K562 (cell line): ENCODE results near the gene PMVK. TPM values are rescaled to one million over a fixed set of nuclear protein-coding genes. Genes with fewer than 3 reads are reported as not detected.

ENCODE experiments used
- ATAC-seq: fragments of 200-7000 bp; cut with Tn5 transposase; 3 replicates; pipeline ENCODE4 v1.9.1; 2020; ENCODE audit warnings: moderate library complexity
- BruUV-seq: library from RNA; stranded (reverse); fragments of 400-500 nt; replicated peaks from 2 replicates; lab custom pipeline; 2021; lab: Mats Ljungman, UMichigan
- CTCF ChIA-PET: fragments of 300-600 bp; formaldehyde crosslinking; extraction: SDS; loops from one replicate; lab custom pipeline; 2021; ENCODE audit warnings: low intra/inter-chr PET ratio; lab: Yijun Ruan, JAX
- POLR2A ChIA-PET: fragments of 300-600, 350-650 bp; sonication (Branson Sonifier 250); formaldehyde crosslinking; extraction: SDS; loops from one replicate; lab custom pipeline; 2021; ENCODE audit warnings: antibody characterized with exemption, inconsistent platforms; lab: Yijun Ruan, JAX
- DNase-seq, 4 experiments: peaks; one replicate each; pipeline versions ENCODE4 v3.0.0 to v3.0.0-alpha.2; 2011 to 2018; ENCODE audit warnings: low spot score in 3 of 4, mixed read lengths in 3 of 4; ENCODE audit errors: extremely low read depth in 1 of 4
- FAIRE-seq: peaks from 2 replicates; lab custom pipeline; 2011; peaks lifted over from hg19 to GRCh38; lab: Jason Lieb, UNC
- H2AFZ ChIP-seq: 2 replicates; pipeline ENCODE4 v1.6.0; 2011; ENCODE audit warnings: low read depth, low read length, control low read depth, inconsistent platforms
- H3K27ac ChIP-seq: fragments of 200-600 bp; 3 replicates; pipeline ENCODE4 v1.8.0; 2011; ENCODE audit warnings: low read depth, mild to moderate bottlenecking, control low read depth, inconsistent platforms, low read length, moderate library complexity, mixed read lengths; ENCODE audit errors: extremely low read depth
- H3K27me3 ChIP-seq, 2 experiments: fragments of 300-600 bp in 1 of 2; 2 replicates in 1 of 2; 3 replicates in 1 of 2; pipeline versions ENCODE4 v1.6.0 to v1.8.0; 2011; ENCODE audit warnings: inconsistent platforms in 2 of 2, low read length in 2 of 2, mild to moderate bottlenecking in 1 of 2, mixed read lengths in 1 of 2, moderate library complexity in 1 of 2; ENCODE audit not compliant: control insufficient read depth in 2 of 2, insufficient read depth in 2 of 2
- H3K36me3 ChIP-seq: fragments of 300-600 bp; 3 replicates; pipeline ENCODE4 v1.8.0; 2011; ENCODE audit warnings: mild to moderate bottlenecking, low read length, inconsistent platforms; ENCODE audit not compliant: control insufficient read depth, insufficient read depth
- H3K4me1 ChIP-seq, 2 experiments: fragments of 200-600 bp in 1 of 2; replicated peaks in 1 of 2; 2 replicates in 1 of 2; 3 replicates in 1 of 2; pipeline versions ENCODE4 v1.5.1 to v1.8.0; 2011; ENCODE audit warnings: inconsistent platforms in 2 of 2, low read length in 2 of 2, mild to moderate bottlenecking in 1 of 2, mixed read lengths in 1 of 2, moderate library complexity in 1 of 2; ENCODE audit not compliant: control insufficient read depth in 2 of 2, insufficient read depth in 2 of 2
- H3K4me2 ChIP-seq: 2 replicates; pipeline ENCODE4 v1.6.1; 2011; ENCODE audit warnings: low read length, control low read depth, inconsistent platforms, mixed read lengths; ENCODE audit not compliant: insufficient read depth
- H3K4me3 ChIP-seq: fragments of 200-600 bp; sonication (generic), shearing (Covaris generic); 2 replicates; pipeline ENCODE4 v1.5.1; 2016; ENCODE audit warnings: control low read depth, inconsistent platforms
- H3K79me2 ChIP-seq: fragments of 200-600 bp; 3 replicates; pipeline ENCODE4 v1.8.0; 2011; ENCODE audit warnings: low read length, inconsistent platforms; ENCODE audit not compliant: control insufficient read depth, insufficient read depth
- H3K9ac ChIP-seq, 2 experiments: 2 replicates each; pipeline versions ENCODE4 v1.6.0 to v1.6.1; 2011; ENCODE audit warnings: low read depth in 2 of 2, low read length in 2 of 2, control low read depth in 1 of 2, inconsistent platforms in 1 of 2, mild to moderate bottlenecking in 1 of 2, mixed read lengths in 1 of 2; ENCODE audit not compliant: insufficient read depth in 1 of 2
- H3K9me1 ChIP-seq: one replicate; pipeline ENCODE4 v1.6.0; 2011; ENCODE audit warnings: inconsistent platforms, mild to moderate bottlenecking, low read length, moderate library complexity; ENCODE audit not compliant: control insufficient read depth, insufficient read depth
- H3K9me3 ChIP-seq: replicated peaks from 2 replicates; pipeline ENCODE4 v1.5.1; 2011; ENCODE audit warnings: low read depth, low read length, inconsistent platforms; ENCODE audit not compliant: control insufficient read depth, insufficient read depth
- H4K20me1 ChIP-seq: replicated peaks from 2 replicates; pipeline ENCODE4 v1.6.1; 2011; ENCODE audit warnings: low read length, inconsistent platforms, mixed read lengths; ENCODE audit not compliant: control insufficient read depth, insufficient read depth
- C11orf30 ChIP-seq: fragments of 450-650 bp; IDR thresholded peaks from 2 replicates; pipeline ENCODE4 v1.6.1; 2016; ENCODE audit warnings: low read depth, mild to moderate bottlenecking
- CBFA2T2 ChIP-seq: fragments of 450-650 bp; conservative IDR thresholded peaks from 2 replicates; pipeline ENCODE4 v1.6.1; 2017; ENCODE audit warnings: mild to moderate bottlenecking
- E2F8 ChIP-seq: fragments of 450-650 bp; IDR thresholded peaks from 2 replicates; pipeline ENCODE4 v1.7.1; 2018; ENCODE audit warnings: mild to moderate bottlenecking, low read depth; ENCODE audit not compliant: partially characterized antibody
- FOXJ2 ChIP-seq: fragments of 200-800 bp; sonication (Bioruptor generic); IDR thresholded peaks from 2 replicates; pipeline ENCODE4 v1.6.1; 2016; ENCODE audit warnings: missing genetic modification characterization, missing compliant biosample characterization
- HINFP ChIP-seq: fragments of 450-650 bp; conservative IDR thresholded peaks from 2 replicates; pipeline ENCODE4 v1.6.1; 2016; ENCODE audit warnings: missing genetic modification characterization, low read depth, mild to moderate bottlenecking, control low read depth, missing compliant biosample characterization
- LARP7 ChIP-seq: fragments of 450-650 bp; IDR thresholded peaks from 2 replicates; pipeline ENCODE4 v1.6.1; 2016
- PHF20 ChIP-seq: fragments of 450-650 bp; IDR thresholded peaks from 2 replicates; pipeline ENCODE4 v1.6.1; 2018; ENCODE audit not compliant: partially characterized antibody
- RB1 ChIP-seq: fragments of 450-650 bp; IDR thresholded peaks from 2 replicates; pipeline ENCODE4 v1.6.1; 2017; ENCODE audit warnings: low read depth, mild to moderate bottlenecking
- SMC3 ChIP-seq: conservative IDR thresholded peaks from 2 replicates; pipeline ENCODE4 v1.6.1; 2011; ENCODE audit warnings: low read depth, low read length, improper control_type of control experiment; ENCODE audit not compliant: insufficient read depth
- XRCC3 ChIP-seq: fragments of 450-650 bp; IDR thresholded peaks from 2 replicates; pipeline ENCODE4 v1.6.1; 2017; ENCODE audit warnings: mild to moderate bottlenecking, moderate library complexity
- ZNF140 ChIP-seq: fragments of 250-450 bp; sonication (Bioruptor Pico); IDR thresholded peaks from 2 replicates; pipeline ENCODE4 v1.8.0; 2021; ENCODE audit warnings: moderate library complexity, mild to moderate bottlenecking, inconsistent platforms
- ZNF431 ChIP-seq: sonication (generic); formaldehyde crosslinking; IDR thresholded peaks from 2 replicates; pipeline ENCODE4 v1.8.0; 2022; ENCODE audit warnings: mild to moderate bottlenecking, missing genetic modification reagents
- WGBS: fragments of 100-300 bp; shearing (Covaris generic); methylation state at CpG from one replicate; pipeline ENCODE4 v1.1.6; 2016; ENCODE audit warnings: low coverage, mixed read lengths; ENCODE audit not compliant: insufficient coverage; ENCODE audit errors: missing lambda C conversion rate; 5-methylcytosine and 5-hydroxymethylcytosine counted together
- in situ Hi-C: fragments of 300-500 bp; cut with MboI; formaldehyde crosslinking; loops from 4 replicates; pipeline ENCODE4 v1.15.0; 2018; ENCODE audit warnings: inconsistent platforms, mixed read lengths
- intact Hi-C: fragments of 100-400 bp; cut with micrococcal nuclease; formaldehyde crosslinking; loops from 2 replicates; pipeline ENCODE4 v1.14.2; 2022
- polyA plus RNA-seq, 8 experiments: library from polyadenylated mRNA; depleted of rRNA in 4 of 8; stranded (reverse) in 5 of 8; unstranded in 3 of 8; fragments of >200 nt; fragmentation: Nextera tagmentation in 2 of 8; fragmentation: Illumina TruSeq in 1 of 8; extraction: Ambion mirVana in 2 of 8; extraction: Trizol in 1 of 8; gene quantifications; 2 replicates each; pipeline versions ENCODE4 v1.2.1 to v1.2.3, GENCODE V29; 2011 to 2014; ENCODE audit warnings: inconsistent platforms in 1 of 8, missing spikeins in 1 of 8
- total RNA-seq, 7 experiments: library from RNA; depleted of rRNA in 6 of 7; stranded (reverse); fragments of >200 nt in 6 of 7; fragmentation: Illumina TruSeq in 2 of 7; extraction: Trizol in 2 of 7; gene quantifications; 2 replicates each; pipeline versions ENCODE4 v1.2.1 to v1.2.3, GENCODE V29; 2011 to 2021; ENCODE audit warnings: low replicate concordance in 1 of 7
- TF ChIP-seq, protein P1 (sequence below): fragments of 450-650 bp; formaldehyde crosslinking; IDR thresholded peaks from 2 replicates; pipeline ENCODE4 v1.4.0; 2020; ENCODE audit warnings: mild to moderate bottlenecking, moderate library complexity
- TF ChIP-seq, protein P2 (sequence below): fragments of 200-400 bp; formaldehyde crosslinking; IDR thresholded peaks from 2 replicates; pipeline ENCODE4 v1.6.1; 2017; ENCODE audit warnings: mild to moderate bottlenecking, low read depth, low read length, moderate library complexity

Gene PMVK
- total and polyA plus RNA-seq, 9 of the 15 experiments (the other 6 are each of a cell fraction or from before 2014, with no cell fraction given) = 1.1 to 15.3 (median 6.3) TPM

DNA sequence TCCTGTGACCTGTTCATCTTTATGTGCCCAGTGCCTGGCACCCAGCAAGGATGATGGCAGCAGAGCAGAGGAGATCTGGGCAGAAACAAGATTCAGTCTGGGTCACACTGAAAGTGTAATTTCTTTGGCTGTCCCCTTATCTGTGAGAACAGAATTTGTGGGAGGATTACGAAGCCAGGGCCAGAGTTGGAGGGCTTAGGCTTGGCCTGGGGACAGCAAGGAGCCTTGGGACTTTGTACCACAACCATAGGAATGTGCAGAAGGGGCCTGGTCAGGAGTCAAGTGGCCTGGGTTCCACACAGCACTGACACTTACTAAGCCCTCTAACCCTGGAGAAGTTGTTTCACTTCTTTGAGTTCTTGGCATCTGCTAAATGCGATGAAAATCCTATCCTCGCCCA, 12.8 kb downstream of the PMVK start (continued):
- TF ChIP-seq, protein P1, sequence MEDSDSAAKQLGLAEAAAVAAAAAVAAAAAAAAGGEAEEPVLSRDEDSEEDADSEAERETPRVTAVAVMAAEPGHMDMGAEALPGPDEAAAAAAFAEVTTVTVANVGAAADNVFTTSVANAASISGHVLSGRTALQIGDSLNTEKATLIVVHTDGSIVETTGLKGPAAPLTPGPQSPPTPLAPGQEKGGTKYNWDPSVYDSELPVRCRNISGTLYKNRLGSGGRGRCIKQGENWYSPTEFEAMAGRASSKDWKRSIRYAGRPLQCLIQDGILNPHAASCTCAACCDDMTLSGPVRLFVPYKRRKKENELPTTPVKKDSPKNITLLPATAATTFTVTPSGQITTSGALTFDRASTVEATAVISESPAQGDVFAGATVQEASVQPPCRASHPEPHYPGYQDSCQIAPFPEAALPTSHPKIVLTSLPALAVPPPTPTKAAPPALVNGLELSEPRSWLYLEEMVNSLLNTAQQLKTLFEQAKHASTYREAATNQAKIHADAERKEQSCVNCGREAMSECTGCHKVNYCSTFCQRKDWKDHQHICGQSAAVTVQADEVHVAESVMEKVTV (CRISPR knock-in tag) = no peak
- TF ChIP-seq ZNF140 (no peak), C11orf30 (no peak), SMC3 (no peak), LARP7 (no peak), CBFA2T2 (0 out of 2 replicates have a peak, but pooled peaks have one; percentile 15), RB1 (no peak), XRCC3 (no peak)

DNA sequence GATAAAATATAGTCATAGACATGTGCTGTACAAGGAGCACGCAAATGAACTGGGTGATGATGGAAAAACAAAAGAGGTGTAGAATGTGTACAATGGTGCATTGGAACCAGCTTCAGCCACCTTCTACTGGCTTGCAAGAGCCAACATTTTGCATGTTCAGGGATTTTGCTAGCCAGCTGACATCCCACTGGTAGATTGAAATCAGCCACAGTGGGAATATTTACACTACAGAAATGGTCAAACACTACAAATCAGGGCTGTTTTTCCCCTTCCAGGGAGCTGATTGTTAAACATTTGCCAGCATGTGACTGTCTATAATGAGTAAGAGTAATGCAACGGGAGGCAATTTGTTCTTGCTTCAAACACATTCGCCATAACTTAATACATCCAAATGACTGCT, 23.2 kb downstream of the PMVK start:
- WGBS = 14% methylated on average over 3 of the region's 3 CpGs
- no TSS peak for BruUV-seq
- Histone ChIP-seq H3K9me1 (no peaks in the 10 kb centered on the region), H4K20me1 (no peaks in the 10 kb centered on the region), H3K4me1 (no peaks in the 10 kb centered on the region; a peak in 2 of 5 replicates), H3K79me2 (no peaks in the 10 kb centered on the region), H3K4me3 (no peak overlapping the region), H3K27ac (no peak overlapping the region), H3K9me3 (peaks cover 4% of the 10 kb centered on the region), H3K27me3 (no peaks in the 10 kb centered on the region; a peak in 2 of 5 replicates), H2AFZ (no peak overlapping the region), H3K36me3 (no peaks in the 10 kb centered on the region), H3K4me2 (no peak overlapping the region), H3K9ac (no peak overlapping the region)
- in situ Hi-C loops (no loop called here), intact Hi-C loops (no loop called here)
- ChIA-PET POLR2A (interaction anchor here (0.7 to 1.6 kb wide), 2 partner anchors 14 to 32 kb away, joined by 3 to 4 read pairs; no protein-coding TSS in a partner anchor), CTCF (interaction anchor here (0.6 to 0.7 kb wide), 2 partner anchors 43 to 463 kb away, joined by 3 read pairs; partner anchors contain the start of gene PBXIP1)
- no peak for ATAC-seq
- TF ChIP-seq FOXJ2 (tag) = no peak
- TF ChIP-seq ZNF431 = no peak
- no peak for TF ChIP-seq HINFP (tag)
- no peak for TF ChIP-seq PHF20
- TF ChIP-seq C11orf30 = 0 out of 2 replicates have a peak, but pooled peaks have one; percentile 14
- TF ChIP-seq, protein P2, sequence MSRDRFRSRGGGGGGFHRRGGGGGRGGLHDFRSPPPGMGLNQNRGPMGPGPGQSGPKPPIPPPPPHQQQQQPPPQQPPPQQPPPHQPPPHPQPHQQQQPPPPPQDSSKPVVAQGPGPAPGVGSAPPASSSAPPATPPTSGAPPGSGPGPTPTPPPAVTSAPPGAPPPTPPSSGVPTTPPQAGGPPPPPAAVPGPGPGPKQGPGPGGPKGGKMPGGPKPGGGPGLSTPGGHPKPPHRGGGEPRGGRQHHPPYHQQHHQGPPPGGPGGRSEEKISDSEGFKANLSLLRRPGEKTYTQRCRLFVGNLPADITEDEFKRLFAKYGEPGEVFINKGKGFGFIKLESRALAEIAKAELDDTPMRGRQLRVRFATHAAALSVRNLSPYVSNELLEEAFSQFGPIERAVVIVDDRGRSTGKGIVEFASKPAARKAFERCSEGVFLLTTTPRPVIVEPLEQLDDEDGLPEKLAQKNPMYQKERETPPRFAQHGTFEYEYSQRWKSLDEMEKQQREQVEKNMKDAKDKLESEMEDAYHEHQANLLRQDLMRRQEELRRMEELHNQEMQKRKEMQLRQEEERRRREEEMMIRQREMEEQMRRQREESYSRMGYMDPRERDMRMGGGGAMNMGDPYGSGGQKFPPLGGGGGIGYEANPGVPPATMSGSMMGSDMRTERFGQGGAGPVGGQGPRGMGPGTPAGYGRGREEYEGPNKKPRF = no peak
- no peak for TF ChIP-seq E2F8
- FAIRE-seq = no peak
- DNase-seq = no peak
